ENCODE data around the gene SOBP. TPM values are rescaled to one million over a fixed set of nuclear protein-coding genes. Genes with fewer than 3 reads are reported as not detected.

The SOBP gene
- total and polyA plus RNA-seq, 2 donors (not counting 3 experiments of a cell fraction or from before 2014, with no cell fraction given): 0.35 to 6.6 TPM

- peaks cover 17% of the 10 kb centered on the region for H3K4me1 ChIP-seq (ENCODE audit: control insufficient read depth, extremely low read depth, insufficient read depth, low read length)
- BruUV-seq (replicated peaks): no TSS peak
- CTCF ChIA-PET: interaction anchor here (0.6 to 1.1 kb wide), 2 partner anchors 10 to 496 kb away, joined by 3 to 9 read pairs; no protein-coding TSS in a partner anchor
These were observed 127.5 kb downstream of the SOBP start for GRCh38 chr6:107617341-107617932.

More at GRCh38 chr6:107617341-107617932, 127.5 kb downstream of the SOBP start:
- Histone ChIP-seq H2AFZ (ENCODE audit: low read depth, low read length) (no peak overlapping the region), H3K79me2 (ENCODE audit: control insufficient read depth, insufficient read depth, low read length) (no peaks in the 10 kb centered on the region), H3K4me2 (ENCODE audit: insufficient read depth, low read length) (no peak overlapping the region), H3K27ac (ENCODE audit: insufficient read depth, low read depth, low read length) (no peak overlapping the region), H3K4me3 (replicated peaks in 1 of 3; ENCODE audit: insufficient read depth in 1 of 3, low read depth in 1 of 3, low read length in 3 of 3) (no peak overlapping the region), H3K9me1 (replicated peaks; ENCODE audit: control insufficient read depth, extremely low read depth, insufficient read depth, low read length) (no peaks in the 10 kb centered on the region), H3K27me3 (ENCODE audit: control insufficient read depth in 2 of 2, insufficient read depth in 2 of 2, low read length in 2 of 2) (no peaks in the 10 kb centered on the region), H3K36me3 (ENCODE audit: control insufficient read depth in 2 of 2, extremely low read depth in 1 of 2, insufficient read depth in 2 of 2, low read length in 2 of 2) (no peaks in the 10 kb centered on the region), H3K9ac (replicated peaks; ENCODE audit: extremely low read depth, insufficient read depth, low read length) (no peak overlapping the region), H4K20me1 (replicated peaks; ENCODE audit: control insufficient read depth, extremely low read depth, insufficient read depth, low read length) (no peaks in the 10 kb centered on the region), H3K9me3 (replicated peaks; ENCODE audit: control insufficient read depth, insufficient read depth, low read length) (no peaks in the 10 kb centered on the region)
- DNase-seq (ENCODE audit: low read depth, low spot score): no peak
- no peak for TF ChIP-seq GATA2 (IDR thresholded peaks at IDR 0.05; ENCODE audit: insufficient read depth, insufficient read length, low read depth, low read length)
- TF ChIP-seq MYC (IDR thresholded peaks at IDR 0.05; ENCODE audit: low read depth, low read length): no peak
- no peak for TF ChIP-seq POLR2AphosphoS5 (IDR thresholded peaks at IDR 0.05; ENCODE audit: insufficient read depth, low read depth, low read length)
- no peak for TF ChIP-seq CTCF (IDR thresholded peaks at IDR 0.05; ENCODE audit: extremely low read depth in 1 of 2, insufficient read depth in 1 of 2, low read depth in 1 of 2, low read length in 2 of 2)
- no peak for TF ChIP-seq EZH2 (IDR thresholded peaks at IDR 0.05; ENCODE audit: borderline replicate concordance, low read depth, low read length, severe bottlenecking)
- TF ChIP-seq FOS (IDR thresholded peaks at IDR 0.05; ENCODE audit: borderline replicate concordance, insufficient read depth, low read length): no peak
- dilution Hi-C loops (cut with MboI; ENCODE audit: extremely low pct_ligation_motif_present, low sequenced_read_pairs) (no loop called here), intact Hi-C loops (cut with micrococcal nuclease) (no loop called here)
- peak; percentile 15 for FAIRE-seq
- POLR2A ChIA-PET: no interaction called here
